GM21390 (cell line): ENCODE measurements around the gene EPHA1.

Experiments
- ATAC-seq: cut with Tn5 transposase; IDR thresholded peaks from one replicate; pipeline ENCODE4 v1.9.1; 2021; ENCODE audit not compliant: unreplicated experiment

EPHA1 gene

DNA sequence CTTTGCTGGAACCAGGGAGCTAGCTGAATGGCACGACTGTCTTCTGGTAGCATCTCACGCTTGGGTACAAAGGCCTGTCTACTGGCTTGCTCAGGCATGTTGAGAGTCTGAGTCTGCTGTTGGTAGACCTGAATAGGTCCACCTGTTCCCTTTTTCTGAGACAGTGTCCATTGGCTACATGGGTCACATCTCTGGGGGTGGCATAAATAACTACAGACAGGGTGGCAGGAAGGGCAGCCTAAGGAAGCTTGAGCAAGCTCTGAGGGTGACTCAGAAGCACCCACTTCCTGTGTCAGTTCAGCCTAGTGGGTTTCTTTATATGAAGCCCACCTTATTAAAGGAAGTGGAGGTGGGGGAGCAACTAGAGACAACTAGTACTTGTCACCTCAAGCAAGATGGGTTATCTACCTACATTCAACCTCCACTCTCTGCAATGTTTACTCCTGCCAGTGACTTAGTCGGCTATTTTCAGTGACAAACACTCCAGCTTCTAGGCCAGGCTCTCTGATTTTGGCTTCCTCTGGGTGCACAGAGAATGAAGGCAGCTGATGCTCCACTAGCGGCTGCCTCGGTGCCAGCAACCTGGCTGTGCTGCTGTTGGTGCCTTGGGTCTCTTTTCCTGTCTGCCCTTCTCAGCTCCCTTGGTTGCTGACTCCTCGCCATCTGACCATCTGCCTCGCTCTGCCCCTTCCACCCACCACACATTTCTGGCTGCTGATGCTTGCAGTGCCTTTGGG, 33.2 kb downstream of the EPHA1 start:
- no peak for ATAC-seq

GRCh38 chr7:143374561-143374960, 34.1 kb downstream of the EPHA1 start:
- no peak for ATAC-seq

DNA sequence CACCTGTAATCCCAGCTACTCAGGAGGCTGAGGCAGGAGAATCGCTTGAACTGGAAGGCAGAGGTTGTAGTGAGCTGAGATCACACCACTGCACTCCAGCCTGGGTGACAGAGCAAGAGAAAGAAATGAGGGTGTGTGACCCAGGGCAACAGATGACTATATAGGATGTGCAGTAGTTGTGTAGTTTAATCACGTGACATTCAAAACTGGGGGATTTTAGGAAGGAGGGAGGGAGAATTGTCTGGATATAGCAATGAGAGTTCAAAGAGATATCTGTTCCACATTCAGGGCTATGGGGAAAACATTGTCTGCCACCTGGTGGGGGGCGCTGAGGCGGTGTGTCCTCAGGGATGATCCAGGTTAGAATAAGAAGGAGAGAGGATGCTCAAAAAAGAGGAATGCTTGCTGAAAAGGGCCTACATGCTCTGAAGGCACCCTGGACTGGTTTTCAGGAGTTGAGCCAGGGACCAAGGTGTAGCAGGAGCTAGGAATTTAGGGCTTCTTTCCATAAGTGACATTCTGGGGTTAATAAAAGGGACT, 35.3 kb downstream of the EPHA1 start:
- ATAC-seq, result no peak

- ATAC-seq, result no peak
Measured at GRCh38 chr7:143372070-143372469, 36.6 kb downstream of the EPHA1 start.

DNA sequence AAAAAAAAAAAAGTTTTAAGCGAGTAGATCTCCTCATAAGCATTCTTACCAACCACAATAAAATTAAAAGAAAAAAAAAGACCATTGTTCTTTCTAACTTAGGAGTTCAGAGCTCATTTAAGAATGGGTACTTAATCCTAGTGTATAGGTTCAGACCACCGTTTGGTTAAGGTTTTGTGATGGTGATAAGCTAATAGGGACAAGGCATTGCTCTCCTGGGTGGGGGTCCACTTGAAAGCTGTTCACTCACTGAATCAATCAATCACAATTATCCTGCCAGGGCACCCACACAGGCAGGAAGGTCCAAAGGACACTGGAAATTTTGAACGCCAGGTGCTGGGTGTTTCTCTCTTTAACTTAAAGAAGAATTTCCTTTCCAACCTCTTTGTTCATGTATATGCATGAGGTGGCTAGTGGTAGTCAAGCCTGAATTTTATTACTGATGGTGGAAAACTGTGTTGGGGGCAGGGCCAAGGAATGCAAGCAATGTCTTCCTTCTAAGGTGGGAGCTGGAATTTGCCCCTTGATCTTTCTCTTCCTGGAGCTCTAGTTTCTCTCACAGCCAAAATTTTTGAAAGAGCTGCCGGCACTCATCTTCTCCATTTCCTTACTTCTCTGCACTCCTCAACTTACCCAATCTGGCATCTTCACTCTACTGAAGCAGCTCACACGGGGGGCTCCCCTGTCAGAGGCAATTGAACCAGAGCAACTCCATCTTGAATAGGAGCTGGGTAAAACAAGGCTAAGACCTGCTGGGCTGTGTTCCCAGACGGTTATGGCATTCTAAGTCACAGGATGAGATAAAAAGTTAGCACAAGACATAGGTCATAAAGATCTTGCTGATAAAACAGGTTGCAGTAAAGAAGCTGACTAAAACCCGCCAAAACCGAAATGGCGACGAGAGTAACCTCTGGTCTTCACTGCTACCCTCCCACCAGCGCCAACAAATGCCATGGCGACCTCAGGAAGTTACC, 38.7 kb downstream of the EPHA1 start:
- no peak for ATAC-seq

GRCh38 chr7:143368387-143368786, 40.3 kb downstream of the EPHA1 start:
- ATAC-seq, result no peak

DNA sequence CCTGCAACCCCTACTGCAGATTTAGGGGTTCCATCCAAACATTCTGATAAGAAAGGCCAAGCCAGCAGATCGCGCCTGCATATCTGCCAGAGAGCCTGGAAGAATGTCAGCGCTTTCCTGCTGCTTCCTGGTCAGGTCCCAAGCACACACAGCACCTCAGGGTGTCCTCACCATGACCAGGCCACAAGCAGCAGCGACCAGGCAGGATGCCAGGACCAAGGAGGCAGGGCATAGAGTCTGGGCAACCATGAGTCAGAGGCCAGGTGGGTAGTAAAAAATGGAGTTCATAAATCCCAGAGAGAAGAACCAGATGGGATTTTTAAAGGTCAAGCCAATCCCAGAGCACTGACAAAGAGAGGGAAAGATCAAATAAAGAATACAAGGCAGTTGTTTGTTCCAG, 40.7 kb downstream of the EPHA1 start:
- ATAC-seq, result no peak

- ATAC-seq, result no peak
Measured at GRCh38 chr7:143363016-143363937, 45.4 kb downstream of the EPHA1 start.

- ATAC-seq, result no peak
Measured at GRCh38 chr7:143362131-143363015, 46.3 kb downstream of the EPHA1 start, which contains the start of gene FAM131B. TSS of gene FAM131B (minus strand) at chr7:143362713. CDS start at chr7:143362603, 110 bp downstream.

- no peak for ATAC-seq
Measured at GRCh38 chr7:143361552-143362130, 47.0 kb downstream of the EPHA1 start.

DNA sequence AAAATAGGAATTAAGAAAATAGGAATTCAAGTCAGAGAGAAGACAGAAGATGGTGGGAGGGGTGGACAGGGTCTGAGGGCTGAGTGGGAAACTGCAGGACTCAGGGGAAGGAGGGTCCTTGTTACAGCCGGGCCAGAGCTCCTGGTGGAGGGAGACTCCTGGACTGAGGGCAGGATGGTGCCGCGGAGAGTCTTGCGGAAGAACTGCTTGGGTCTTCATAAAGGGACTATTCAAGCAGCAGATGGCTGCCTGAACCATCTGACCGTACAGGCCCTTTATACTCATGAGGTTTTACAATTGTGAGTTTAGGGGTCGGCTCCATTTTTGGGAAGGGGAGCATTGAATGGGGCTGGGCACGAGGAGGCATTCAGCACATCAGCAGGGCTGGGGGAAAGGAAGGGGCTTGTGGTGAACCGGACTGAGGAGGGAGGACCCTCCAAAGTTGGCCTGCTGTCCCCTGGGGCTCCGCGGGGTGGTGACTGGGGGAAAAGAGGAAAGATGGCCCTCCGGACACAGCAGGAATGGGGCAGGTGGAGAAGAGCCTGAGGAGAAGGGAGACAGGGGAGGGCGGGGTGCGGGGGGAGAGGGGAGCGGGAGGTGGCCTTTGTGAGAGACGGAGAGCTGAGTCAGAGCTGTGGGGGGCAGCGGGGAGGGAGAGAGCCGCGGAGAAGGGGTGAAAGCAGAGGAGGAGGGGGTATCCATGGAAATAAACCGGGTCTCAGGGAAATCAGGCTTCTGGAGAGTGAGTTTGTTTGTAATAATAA, 47.7 kb downstream of the EPHA1 start:
- ATAC-seq, result no peak

GRCh38 chr7:143359771-143360353, 48.8 kb downstream of the EPHA1 start:
- no peak for ATAC-seq

GRCh38 chr7:143358626-143359025, 50.0 kb downstream of the EPHA1 start:
- no peak for ATAC-seq

DNA sequence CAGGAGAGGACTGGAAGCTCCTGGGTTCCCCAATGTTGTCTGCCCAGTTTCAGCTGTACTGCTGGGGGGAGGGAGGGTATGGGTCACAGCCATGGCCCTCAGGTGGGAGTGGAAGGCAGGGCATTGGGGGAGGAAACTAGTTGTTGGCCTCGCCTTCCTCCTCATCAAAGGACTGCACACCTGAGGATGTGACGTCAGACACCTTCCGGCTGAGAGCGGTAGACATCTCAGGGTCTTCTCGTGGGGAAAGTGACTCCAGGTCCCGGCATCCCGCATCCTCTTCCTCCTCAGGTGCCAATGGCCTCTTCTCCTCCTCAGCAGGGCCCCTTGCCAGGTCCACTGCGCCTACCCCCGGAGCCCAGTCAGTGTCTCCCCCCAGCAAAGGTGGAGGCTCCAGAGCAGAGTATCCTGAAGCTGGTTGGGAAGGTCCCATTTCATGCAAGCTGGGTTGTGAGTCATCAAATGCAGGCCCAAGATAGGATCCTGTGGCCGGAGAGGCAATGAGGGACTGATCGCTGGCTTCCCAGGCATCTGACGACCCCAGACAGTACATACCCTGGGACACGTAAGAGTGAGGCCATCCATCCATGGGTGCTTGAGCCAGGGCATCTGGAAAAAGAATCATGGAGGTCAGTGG, 52.1 kb downstream of the EPHA1 start:
- ATAC-seq, result no peak

DNA sequence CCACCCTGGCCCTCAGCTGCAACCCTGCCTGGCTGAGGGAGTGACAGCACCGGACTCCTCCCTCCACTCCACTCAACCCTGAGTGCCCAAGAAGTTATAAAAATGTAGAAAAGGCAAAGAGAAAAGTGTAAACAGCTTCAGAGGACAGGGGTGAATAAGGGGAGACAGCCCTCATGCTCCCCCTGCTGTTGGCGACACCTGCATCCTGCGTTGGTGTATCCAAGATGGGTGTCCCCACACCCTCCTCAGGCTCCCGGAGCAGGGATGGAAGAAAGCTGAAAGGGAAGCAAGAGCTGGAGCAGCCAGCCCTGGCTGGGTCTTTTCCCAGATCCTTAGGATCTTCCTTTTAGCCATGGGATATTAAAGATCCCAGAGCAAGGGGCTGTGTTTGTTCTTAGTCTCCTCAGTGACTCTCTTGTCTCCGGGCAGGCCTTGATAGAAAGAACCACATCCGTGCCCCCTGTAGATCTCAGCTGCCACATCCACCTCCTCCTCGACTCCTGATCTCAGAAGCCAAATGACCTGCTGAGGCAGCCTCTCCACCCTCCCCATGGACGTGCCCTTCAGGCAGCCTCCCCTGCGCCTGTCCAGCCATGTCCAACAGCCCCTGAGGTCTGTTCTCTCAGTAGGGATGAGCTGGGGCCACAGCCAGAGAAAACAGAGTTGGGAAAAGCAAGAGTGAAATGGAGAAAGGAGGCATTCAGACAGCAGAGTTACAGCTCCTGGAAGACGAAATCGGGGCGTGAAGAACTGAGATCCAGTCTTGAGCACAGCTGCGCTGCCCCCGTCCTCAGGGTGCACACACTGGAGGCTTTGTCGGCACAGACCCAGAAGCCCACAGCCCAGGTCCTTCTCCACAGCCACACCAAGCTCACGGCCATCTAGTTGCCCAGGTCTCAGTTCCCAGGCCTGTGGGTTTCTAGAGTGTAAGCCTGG, 52.9 kb downstream of the EPHA1 start:
- no peak for ATAC-seq

- ATAC-seq, result no peak
Measured at GRCh38 chr7:143354965-143355364, 53.7 kb downstream of the EPHA1 start.

DNA sequence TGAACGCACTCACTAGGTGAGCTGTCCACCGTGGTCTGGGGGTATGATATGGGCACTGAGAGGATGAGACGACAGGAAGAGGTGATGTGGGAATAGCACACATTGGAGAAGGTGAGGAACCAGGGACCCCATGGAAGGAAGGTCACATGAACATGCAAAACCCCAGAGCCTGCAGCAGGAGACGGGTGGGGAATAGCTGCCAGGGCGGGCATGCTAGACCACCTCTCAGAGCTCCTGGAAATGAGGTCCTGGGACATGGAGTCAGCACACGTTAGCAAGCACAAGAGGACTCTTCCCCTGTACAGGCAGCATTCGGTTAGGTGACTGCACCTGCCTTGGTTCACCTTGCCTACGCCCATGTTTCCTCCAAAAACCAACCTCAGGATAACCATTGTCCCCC, 54.3 kb downstream of the EPHA1 start:
- ATAC-seq, result no peak
